Liver (tissue), 9 donors: ENCODE data around the gene ANKRD35. TPM values are rescaled to one million over a fixed set of nuclear protein-coding genes. Genes with fewer than 3 reads are reported as not detected.
A peak's percentile ranks its signal among the peaks of the same experiment; 100 is the strongest.

ENCODE experiments used
- DNase-seq: peaks from one replicate; pipeline ENCODE4 v3.0.0-alpha.2; 2017; ENCODE audit warnings: low spot score
- H3K27ac ChIP-seq, 2 donors: one replicate each; pipeline ENCODE4 v1.7.0; 2013; ENCODE audit warnings: inconsistent platforms in 2 of 2, low read length in 2 of 2, control low read depth in 1 of 2, low read depth in 1 of 2, mild to moderate bottlenecking in 1 of 2
- H3K27me3 ChIP-seq, 4 donors: one replicate each; pipeline versions ENCODE4 v1.6.1 to v1.7.0; 2013; ENCODE audit warnings: low read length in 3 of 4, inconsistent platforms in 1 of 4, mild to moderate bottlenecking in 1 of 4, moderate library complexity in 1 of 4; ENCODE audit not compliant: control insufficient read depth in 4 of 4, insufficient read depth in 4 of 4
- H3K36me3 ChIP-seq, 4 donors: one replicate each; pipeline versions ENCODE4 v1.6.1 to v1.7.0; 2013; ENCODE audit warnings: low read length in 3 of 4, mild to moderate bottlenecking in 3 of 4, low read depth in 1 of 4, moderate library complexity in 1 of 4; ENCODE audit not compliant: control insufficient read depth in 4 of 4, insufficient read depth in 3 of 4
- H3K4me1 ChIP-seq, 4 donors: one replicate each; pipeline versions ENCODE4 v1.6.1 to v1.7.0; 2013; ENCODE audit warnings: low read length in 3 of 4, mild to moderate bottlenecking in 3 of 4, moderate library complexity in 1 of 4; ENCODE audit not compliant: control insufficient read depth in 4 of 4, insufficient read depth in 4 of 4
- H3K4me3 ChIP-seq, 3 donors: one replicate each; pipeline versions ENCODE4 v1.6.1 to v1.7.0; 2013; ENCODE audit warnings: low read length in 3 of 3, control low read depth in 1 of 3, low read depth in 1 of 3, mild to moderate bottlenecking in 1 of 3
- H3K9ac ChIP-seq, 2 donors: one replicate each; pipeline ENCODE4 v1.7.0; 2013; ENCODE audit warnings: low read length in 2 of 2, mild to moderate bottlenecking in 2 of 2, moderate library complexity in 2 of 2, control low read depth in 1 of 2, low read depth in 1 of 2
- H3K9me3 ChIP-seq, 4 donors: one replicate each; pipeline versions ENCODE4 v1.6.1 to v1.7.0; 2013; ENCODE audit warnings: low read length in 3 of 4; ENCODE audit not compliant: control insufficient read depth in 4 of 4
- ATF3 ChIP-seq: IDR thresholded peaks from 2 replicates; pipeline ENCODE4 v1.6.1; 2016; ENCODE audit warnings: antibody characterized with exemption
- CTCF ChIP-seq: fragments of 150-350 bp; IDR thresholded peaks from 2 replicates; pipeline ENCODE4 v1.5.1; 2017; ENCODE audit warnings: improper control_type of control experiment, low read depth, low read length; ENCODE audit not compliant: missing input control
- EGR1 ChIP-seq, 2 donors: IDR thresholded peaks; 2 replicates each; pipeline ENCODE4 v1.6.1; 2016 to 2018; ENCODE audit warnings: antibody characterized with exemption in 2 of 2, low read depth in 2 of 2
- FOXA1 ChIP-seq: IDR thresholded peaks from 2 replicates; pipeline ENCODE4 v1.6.1; 2016; ENCODE audit warnings: antibody characterized with exemption
- FOXA2 ChIP-seq: IDR thresholded peaks from 2 replicates; pipeline ENCODE4 v1.6.1; 2016; ENCODE audit warnings: antibody characterized with exemption
- GABPA ChIP-seq, 2 donors: IDR thresholded peaks in 1 of 2; conservative IDR thresholded peaks in 1 of 2; 2 replicates each; pipeline ENCODE4 v1.6.1; 2016; ENCODE audit warnings: antibody characterized with exemption in 2 of 2, mild to moderate bottlenecking in 1 of 2, moderate library complexity in 1 of 2
- HNF4A ChIP-seq, 2 donors: conservative IDR thresholded peaks; 2 replicates each; pipeline ENCODE4 v1.6.1; 2016; ENCODE audit warnings: antibody characterized with exemption in 2 of 2, mild to moderate bottlenecking in 2 of 2
- HNF4G ChIP-seq: IDR thresholded peaks from 2 replicates; pipeline ENCODE4 v1.6.1; 2016; ENCODE audit warnings: antibody characterized with exemption
- JUND ChIP-seq, 2 donors: IDR thresholded peaks; 2 replicates each; pipeline ENCODE4 v1.6.1; 2016; ENCODE audit warnings: antibody characterized with exemption in 2 of 2
- MAX ChIP-seq: IDR thresholded peaks from 2 replicates; pipeline ENCODE4 v1.6.1; 2016; ENCODE audit warnings: antibody characterized with exemption
- NR2F2 ChIP-seq: IDR thresholded peaks from 2 replicates; pipeline ENCODE4 v1.6.1; 2016; ENCODE audit warnings: antibody characterized with exemption
- RAD21 ChIP-seq, 2 donors: IDR thresholded peaks; 2 replicates each; pipeline ENCODE4 v1.6.1; 2016; ENCODE audit warnings: antibody characterized with exemption in 2 of 2, mild to moderate bottlenecking in 2 of 2
- REST ChIP-seq: IDR thresholded peaks from 2 replicates; pipeline ENCODE4 v1.6.1; 2016; ENCODE audit warnings: antibody characterized with exemption, mild to moderate bottlenecking
- RXRA ChIP-seq, 2 donors: IDR thresholded peaks; 2 replicates each; pipeline ENCODE4 v1.6.1; 2017 to 2018; ENCODE audit warnings: antibody characterized with exemption in 2 of 2, mild to moderate bottlenecking in 1 of 2
- SP1 ChIP-seq: IDR thresholded peaks from 2 replicates; pipeline ENCODE4 v1.6.1; 2018; ENCODE audit warnings: antibody characterized with exemption, mild to moderate bottlenecking
- TAF1 ChIP-seq: conservative IDR thresholded peaks from 2 replicates; pipeline ENCODE4 v1.6.1; 2016; ENCODE audit warnings: antibody characterized with exemption, mild to moderate bottlenecking
- YY1 ChIP-seq: IDR thresholded peaks from 2 replicates; pipeline ENCODE4 v1.6.1; 2016; ENCODE audit warnings: antibody characterized with exemption, mild to moderate bottlenecking
- ZBTB33 ChIP-seq: IDR thresholded peaks from 2 replicates; pipeline ENCODE4 v1.6.1; 2016; ENCODE audit warnings: antibody characterized with exemption
- WGBS: extraction: QIAGEN DNeasy Blood & Tissue Kit; methylation state at CpG from one replicate; pipeline ENCODE4 v1.1.7; 2013; 5-methylcytosine and 5-hydroxymethylcytosine counted together
- polyA plus RNA-seq, 2 donors: library from polyadenylated mRNA; stranded (reverse) in 1 of 2; unstranded in 1 of 2; fragments of 200-250 nt in 1 of 2; fragments of >200 nt in 1 of 2; fragmentation: Nextera tagmentation in 1 of 2; extraction: Ambion mirVana in 1 of 2; gene quantifications; one replicate each; pipeline versions ENCODE4 v1.2.1 to v1.2.3, GENCODE V29; 2013 to 2015
- total RNA-seq, 2 donors: library from RNA; depleted of rRNA; stranded (reverse); fragments of >200 nt; gene quantifications; one replicate each; pipeline ENCODE4 v1.2.3, GENCODE V29; 2014
- donor health status: healthy.
- donor health status: healthy.
- donor health status: healthy.
- donor health status: healthy.
- donor health status: healthy.

Gene ANKRD35
- total and polyA plus RNA-seq, 4 donors: 0.05 to 1.9 (median 1.4) TPM

- Histone ChIP-seq H3K4me3 (no peak overlapping the region), H3K27ac (peak overlapping the region; percentile 77), H3K27me3 (no peaks in the 10 kb centered on the region), H3K9me3 (no peaks in the 10 kb centered on the region), H3K4me1 (peaks cover 0 to 17% (median 4%) of the 10 kb centered on the region in 4 donors), H3K9ac (peak overlapping the region; percentile 43 to 56), H3K36me3 (no peaks in the 10 kb centered on the region)
- DNase-seq: peak; percentile 86
- no peak for TF ChIP-seq ZBTB33
- TF ChIP-seq FOXA1: peak; percentile 88
- no peak for TF ChIP-seq NR2F2
- TF ChIP-seq SP1: peak; percentile 72
- TF ChIP-seq HNF4A (conservative IDR thresholded peaks at IDR 0.05): peak in 1 of 2 donors; percentile 41
- TF ChIP-seq FOXA2: peak; percentile 82
- TF ChIP-seq YY1: peak; percentile 51
- TF ChIP-seq HNF4G: no peak
- peak; percentile 95 for TF ChIP-seq CTCF
- TF ChIP-seq JUND (IDR thresholded peaks at IDR 0.05): peak; percentile 84 to 86
- TF ChIP-seq REST: peak; percentile 12
- TF ChIP-seq RAD21 (IDR thresholded peaks at IDR 0.05): peak; percentile 96 to 99
- TF ChIP-seq MAX: no peak
- no peak for TF ChIP-seq TAF1
- peak; percentile 13 for TF ChIP-seq ATF3
- no peak for TF ChIP-seq EGR1 (IDR thresholded peaks at IDR 0.05; ENCODE audit: low read depth in 2 of 2)
- TF ChIP-seq GABPA (IDR thresholded peaks at IDR 0.05 in 1 of 2, conservative IDR thresholded peaks at IDR 0.05 in 1 of 2): no peak
- TF ChIP-seq RXRA (IDR thresholded peaks at IDR 0.05): peak; percentile 54 to 67
- 4% methylated on average over 6 of the region's 6 CpGs for WGBS
These were observed 6.2 kb upstream of the ANKRD35 start for GRCh38 chr1:145891587-145892485.
